ENCODE measurements around the gene POLR3H.
"Not testable (repeated sequence)": the region's sequence is repeated elsewhere in the genome, so short reads cannot be mapped to it uniquely, and the experiment has no call there.

Gene POLR3H

DNA sequence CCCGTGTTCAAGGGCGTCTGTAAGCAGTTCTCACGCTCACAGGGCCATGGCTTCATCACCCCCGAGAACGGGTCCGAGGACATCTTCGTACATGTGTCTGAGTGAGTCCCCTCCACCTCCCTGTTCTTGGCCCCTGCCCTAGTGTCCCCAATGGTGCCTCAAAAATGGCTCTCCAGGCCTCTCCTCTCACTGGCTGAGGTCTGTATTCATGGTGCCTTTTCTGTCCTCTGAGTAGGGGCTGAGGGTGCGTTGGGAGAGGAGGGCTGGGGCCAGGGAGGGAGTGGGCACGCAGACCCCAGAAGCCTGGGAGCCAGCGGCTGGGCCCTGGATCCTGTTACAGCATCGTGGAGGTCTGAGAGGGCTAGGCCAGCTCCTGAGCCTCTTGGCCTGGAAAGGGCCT lies 29.4 kb upstream of the POLR3H start:
- TF ChIP-seq, protein P1, sequence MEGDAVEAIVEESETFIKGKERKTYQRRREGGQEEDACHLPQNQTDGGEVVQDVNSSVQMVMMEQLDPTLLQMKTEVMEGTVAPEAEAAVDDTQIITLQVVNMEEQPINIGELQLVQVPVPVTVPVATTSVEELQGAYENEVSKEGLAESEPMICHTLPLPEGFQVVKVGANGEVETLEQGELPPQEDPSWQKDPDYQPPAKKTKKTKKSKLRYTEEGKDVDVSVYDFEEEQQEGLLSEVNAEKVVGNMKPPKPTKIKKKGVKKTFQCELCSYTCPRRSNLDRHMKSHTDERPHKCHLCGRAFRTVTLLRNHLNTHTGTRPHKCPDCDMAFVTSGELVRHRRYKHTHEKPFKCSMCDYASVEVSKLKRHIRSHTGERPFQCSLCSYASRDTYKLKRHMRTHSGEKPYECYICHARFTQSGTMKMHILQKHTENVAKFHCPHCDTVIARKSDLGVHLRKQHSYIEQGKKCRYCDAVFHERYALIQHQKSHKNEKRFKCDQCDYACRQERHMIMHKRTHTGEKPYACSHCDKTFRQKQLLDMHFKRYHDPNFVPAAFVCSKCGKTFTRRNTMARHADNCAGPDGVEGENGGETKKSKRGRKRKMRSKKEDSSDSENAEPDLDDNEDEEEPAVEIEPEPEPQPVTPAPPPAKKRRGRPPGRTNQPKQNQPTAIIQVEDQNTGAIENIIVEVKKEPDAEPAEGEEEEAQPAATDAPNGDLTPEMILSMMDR (IDR thresholded peaks at IDR 0.05; ENCODE audit: extremely low read depth, missing control alignments): no peak
- no peak for DNase-seq (ENCODE audit: low spot score)

DNA sequence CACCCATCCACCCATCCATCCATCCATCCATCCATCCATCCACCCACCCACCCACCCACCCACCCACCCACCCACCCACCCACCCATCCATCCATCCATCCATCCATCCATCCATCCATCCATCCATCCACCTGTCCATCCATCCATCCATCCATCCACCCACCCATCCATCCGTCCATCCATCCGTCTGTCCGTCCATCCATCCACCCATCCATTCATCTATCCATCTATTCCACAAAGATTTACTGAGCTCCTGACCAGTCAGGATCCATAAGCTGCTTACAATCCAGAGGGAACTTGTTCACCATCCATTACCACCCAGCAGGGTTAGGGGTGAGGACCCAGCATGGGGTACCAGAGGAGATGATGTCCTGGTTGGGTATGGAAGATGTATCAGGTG lies 28.0 kb upstream of the POLR3H start:
- not testable (repeated sequence) for DNase-seq (ENCODE audit: low spot score)

DNA sequence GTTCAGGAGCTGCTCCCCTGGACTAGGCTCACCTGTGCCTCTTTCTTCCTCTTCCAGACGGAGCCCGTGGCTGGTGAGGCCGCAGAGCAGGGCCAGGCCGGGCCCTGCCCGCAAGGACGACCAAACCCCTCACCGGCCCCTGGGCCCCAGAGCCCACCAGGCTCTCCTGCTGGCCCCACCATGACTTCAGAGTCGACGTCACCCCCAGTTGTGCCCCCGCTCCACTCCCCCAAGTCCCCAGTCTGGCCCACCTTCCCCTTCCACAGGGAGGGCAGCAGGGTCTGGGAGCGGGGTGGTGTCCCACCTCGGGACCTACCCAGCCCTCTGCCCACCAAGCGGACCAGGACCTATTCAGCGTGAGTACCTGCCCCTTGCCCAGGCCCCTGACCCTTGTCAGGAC lies 27.5 kb upstream of the POLR3H start:
- TF ChIP-seq, protein P1 (IDR thresholded peaks at IDR 0.05; ENCODE audit: extremely low read depth, missing control alignments): no peak
- DNase-seq (ENCODE audit: low spot score): no peak

DNA sequence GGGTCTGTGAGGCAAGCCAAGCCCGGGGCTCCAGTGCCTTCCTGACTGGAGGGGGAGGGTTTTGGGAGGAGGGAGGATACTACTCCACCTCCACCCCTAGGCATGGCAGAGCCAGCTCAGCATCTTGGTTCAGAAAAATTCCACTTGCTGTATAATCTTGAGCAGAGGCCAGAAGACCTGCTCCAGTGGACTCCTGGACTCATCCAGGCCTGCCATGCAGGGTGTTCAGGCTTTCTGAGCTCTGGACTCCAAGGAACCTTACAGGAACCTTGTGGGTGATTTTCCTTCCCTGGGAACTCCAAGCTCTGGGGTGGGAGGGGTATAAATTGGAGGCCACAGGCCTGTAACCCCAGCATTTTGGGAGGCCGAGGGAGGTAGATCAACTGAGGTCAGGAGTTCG lies 26.0 kb upstream of the POLR3H start:
- DNase-seq (ENCODE audit: low spot score): no peak
- TF ChIP-seq, protein P1 (IDR thresholded peaks at IDR 0.05; ENCODE audit: extremely low read depth, missing control alignments): no peak

DNA sequence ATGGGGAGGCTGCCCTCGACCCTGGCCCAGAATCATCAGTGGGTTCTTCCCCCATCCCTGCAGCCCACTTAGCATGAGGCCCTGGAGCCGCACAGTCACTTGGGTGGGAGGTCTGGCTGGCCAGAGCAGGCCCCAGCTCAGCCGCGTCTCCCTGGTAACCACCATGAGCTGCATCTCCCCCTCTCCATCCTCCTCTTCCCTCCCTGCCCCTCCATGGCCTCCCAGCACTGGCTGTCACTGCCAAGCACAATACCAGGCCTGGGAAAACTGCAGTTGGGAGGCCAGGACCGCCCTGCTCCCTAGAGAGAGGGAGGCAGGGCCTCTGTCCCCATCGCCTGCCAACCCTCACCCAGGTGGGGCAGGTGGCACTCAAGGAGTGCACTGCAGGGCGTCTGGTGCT lies 24.5 kb upstream of the POLR3H start:
- no peak for DNase-seq (ENCODE audit: low spot score)
- TF ChIP-seq, protein P1 (IDR thresholded peaks at IDR 0.05; ENCODE audit: extremely low read depth, missing control alignments): no peak

DNA sequence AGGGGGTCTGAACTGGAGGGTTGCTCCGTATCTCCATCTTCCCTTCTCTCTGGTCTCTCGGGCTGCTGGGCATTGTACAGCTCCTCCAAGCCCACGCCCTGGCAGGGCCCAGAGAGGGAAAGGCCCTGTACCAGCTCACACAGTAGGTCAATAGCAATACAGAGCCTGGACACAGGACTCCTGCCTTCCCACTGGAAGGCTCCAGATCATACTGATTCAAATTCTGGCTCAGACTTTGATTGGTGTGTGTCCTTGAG lies 23.2 kb upstream of the POLR3H start:
- no peak for DNase-seq (ENCODE audit: low spot score)
- TF ChIP-seq, protein P1 (IDR thresholded peaks at IDR 0.05; ENCODE audit: extremely low read depth, missing control alignments): no peak

DNA sequence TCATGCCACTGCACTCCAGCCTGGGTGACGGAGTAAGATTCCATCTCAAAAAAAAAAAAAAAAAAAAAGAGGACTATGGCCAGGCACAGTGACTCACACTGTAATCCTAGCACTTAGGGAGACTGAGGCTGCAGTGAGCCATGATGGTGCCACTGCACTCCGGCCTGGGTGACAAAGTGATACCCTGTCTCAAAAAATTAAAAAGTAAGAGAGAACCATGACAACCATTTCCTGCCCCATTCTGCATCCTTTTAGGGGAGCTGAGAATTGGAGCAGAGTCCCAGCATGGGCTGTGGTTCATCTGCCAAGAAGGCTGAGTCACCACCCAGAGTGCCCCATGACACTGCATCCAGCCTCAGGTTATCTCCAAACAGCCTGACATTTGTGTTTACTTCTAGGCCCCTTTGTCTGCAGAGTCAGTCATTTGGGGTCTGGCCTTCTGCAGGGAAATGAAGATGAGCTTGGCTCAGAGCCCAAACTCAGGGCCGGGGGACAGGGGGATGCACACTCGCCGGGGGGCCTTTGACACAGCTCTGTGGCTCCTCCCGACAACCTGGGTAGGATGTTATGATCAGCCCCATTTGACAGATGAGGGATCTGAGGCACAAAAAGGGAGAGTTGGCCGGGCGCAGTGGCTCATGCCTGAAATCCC lies 21.3 kb upstream of the POLR3H start:
- no peak for DNase-seq (ENCODE audit: low spot score)
- TF ChIP-seq, protein P1 (IDR thresholded peaks at IDR 0.05; ENCODE audit: extremely low read depth, missing control alignments): no peak

- no peak for DNase-seq (ENCODE audit: low spot score)
- TF ChIP-seq, protein P1 (IDR thresholded peaks at IDR 0.05; ENCODE audit: extremely low read depth, missing control alignments): no peak
Measured at GRCh38 chr22:41564563-41564962, 20.3 kb upstream of the POLR3H start.

All from GM20000 (cell line).